Esophagus squamous epithelium (tissue), 4 donors: ENCODE results near the gene MAGT1.
A peak's percentile ranks its signal among the peaks of the same experiment; 100 is the strongest.

ENCODE experiments used
- CTCF ChIP-seq, 6 experiments: fragments of 450-650 bp in 4 of 6; fragments of 200-600 bp in 2 of 6; sonication (generic) in 2 of 6; IDR thresholded peaks; one replicate each; pipeline ENCODE4 v1.5.1; 2016 to 2019; ENCODE audit warnings: antibody characterized with exemption in 6 of 6, mild to moderate bottlenecking in 4 of 6, moderate library complexity in 4 of 6
- POLR2A ChIP-seq, 4 donors: fragments of 450-650 bp; IDR thresholded peaks; one replicate each; pipeline ENCODE4 v1.6.1; 2017; ENCODE audit warnings: antibody characterized with exemption in 4 of 4, mild to moderate bottlenecking in 4 of 4, moderate library complexity in 3 of 4

GRCh38 chrX:77785486-77786364, 109.5 kb downstream of the MAGT1 start, which contains the start of gene ATRX:
- TF ChIP-seq CTCF (IDR thresholded peaks at IDR 0.05) (no peak), POLR2A (IDR thresholded peaks at IDR 0.05) (peak in 2 of 4 donors; percentile 20 to 56)
